Osteoblast (primary cell): ENCODE data around the gene GAK. TPM values are rescaled to one million over a fixed set of nuclear protein-coding genes. Genes with fewer than 3 reads are reported as not detected.

ENCODE experiments used
- DNase-seq: peaks from one replicate; pipeline ENCODE4 v3.0.0; 2011; ENCODE audit warnings: low spot score, mixed read lengths; ENCODE audit not compliant: insufficient read length; ENCODE audit errors: missing footprints
- H2AFZ ChIP-seq: 2 replicates; pipeline ENCODE4 v1.6.0; 2011; ENCODE audit warnings: mild to moderate bottlenecking, low read length
- H3K27ac ChIP-seq: 2 replicates; pipeline ENCODE4 v1.5.1; 2011; ENCODE audit warnings: mild to moderate bottlenecking, low read depth, low read length, moderate library complexity
- H3K27me3 ChIP-seq: 2 replicates; pipeline ENCODE4 v1.6.0; 2012; ENCODE audit warnings: mild to moderate bottlenecking, control low read depth, inconsistent platforms, low read length, moderate library complexity; ENCODE audit not compliant: insufficient read depth
- H3K36me3 ChIP-seq: 2 replicates; pipeline ENCODE4 v1.5.1; 2011; ENCODE audit warnings: mild to moderate bottlenecking, low read length, control low read depth, moderate library complexity; ENCODE audit not compliant: insufficient read depth
- H3K4me1 ChIP-seq: 2 replicates; pipeline ENCODE4 v1.5.1; 2011; ENCODE audit warnings: mild to moderate bottlenecking, low read length, control low read depth, moderate library complexity; ENCODE audit not compliant: insufficient read depth
- H3K4me2 ChIP-seq: 2 replicates; pipeline ENCODE4 v1.6.0; 2011; ENCODE audit warnings: mild to moderate bottlenecking, low read length; ENCODE audit not compliant: insufficient read depth
- H3K4me3 ChIP-seq: fragments of 200-600 bp; sonication (generic); 3 replicates; pipeline ENCODE4 v1.5.1; 2012; ENCODE audit warnings: mild to moderate bottlenecking, low read length, inconsistent platforms; ENCODE audit not compliant: insufficient read depth
- H3K79me2 ChIP-seq: 2 replicates; pipeline ENCODE4 v1.6.0; 2012; ENCODE audit warnings: mild to moderate bottlenecking, low read length, control low read depth, inconsistent platforms; ENCODE audit not compliant: insufficient read depth
- H3K9me3 ChIP-seq: 2 replicates; pipeline ENCODE4 v1.5.1; 2011; ENCODE audit warnings: low read depth, low read length, control low read depth
- H4K20me1 ChIP-seq: 2 replicates; pipeline ENCODE4 v1.6.0; 2012; ENCODE audit warnings: mild to moderate bottlenecking, low read length, control low read depth; ENCODE audit not compliant: insufficient read depth
- CTCF ChIP-seq: IDR thresholded peaks from 2 replicates; pipeline ENCODE4 v1.5.1; 2011; ENCODE audit warnings: mild to moderate bottlenecking, low read depth, low read length, moderate library complexity; ENCODE audit errors: extremely low read depth
- total RNA-seq: library from RNA; depleted of rRNA; stranded (reverse); fragments of >200 nt; gene quantifications from 2 replicates; pipeline ENCODE4 v1.2.3, GENCODE V29; 2012

Gene GAK
- total RNA-seq, 1 donor: 48.9 TPM

GRCh38 chr4:955161-955921 lies 23.2 kb upstream of the GAK start:
- no peak overlapping the region for H3K4me2 ChIP-seq
- no peaks in the 10 kb centered on the region for H3K4me1 ChIP-seq
- peak; percentile 61 for DNase-seq
- no peak overlapping the region for H3K4me3 ChIP-seq
- TF ChIP-seq CTCF: no peak
- no peak overlapping the region for H3K27ac ChIP-seq
- H3K27me3 ChIP-seq: no peaks in the 10 kb centered on the region
- H3K79me2 ChIP-seq: no peaks in the 10 kb centered on the region
- H2AFZ ChIP-seq: no peak overlapping the region
- peaks cover 5% of the 10 kb centered on the region for H4K20me1 ChIP-seq
- H3K9me3 ChIP-seq: no peaks in the 10 kb centered on the region
- H3K36me3 ChIP-seq: peaks cover 8% of the 10 kb centered on the region

- Histone ChIP-seq H3K36me3 (peaks cover 6% of the 10 kb centered on the region), H3K79me2 (no peaks in the 10 kb centered on the region), H3K27me3 (no peaks in the 10 kb centered on the region), H3K9me3 (no peaks in the 10 kb centered on the region), H3K4me3 (no peak overlapping the region), H3K4me2 (no peak overlapping the region), H4K20me1 (peaks cover 5% of the 10 kb centered on the region), H3K4me1 (no peaks in the 10 kb centered on the region), H3K27ac (no peak overlapping the region), H2AFZ (no peak overlapping the region)
- no peak for TF ChIP-seq CTCF
- DNase-seq: peak; percentile 70
Measured at GRCh38 chr4:954211-955020, 22.3 kb upstream of the GAK start.

GRCh38 chr4:953574-953915 lies 21.4 kb upstream of the GAK start:
- no peaks in the 10 kb centered on the region for H3K4me1 ChIP-seq
- no peak for DNase-seq
- no peak for TF ChIP-seq CTCF
- H2AFZ ChIP-seq: no peak overlapping the region
- peaks cover 4% of the 10 kb centered on the region for H3K36me3 ChIP-seq
- H3K27ac ChIP-seq: no peak overlapping the region
- no peaks in the 10 kb centered on the region for H3K79me2 ChIP-seq
- H3K4me2 ChIP-seq: no peak overlapping the region
- no peaks in the 10 kb centered on the region for H3K27me3 ChIP-seq
- H3K9me3 ChIP-seq: no peaks in the 10 kb centered on the region
- H3K4me3 ChIP-seq: no peak overlapping the region
- peaks cover 5% of the 10 kb centered on the region for H4K20me1 ChIP-seq
